Activated gamma-delta T cell (primary cell): ENCODE data around the gene NEDD4L.

Experiments
- DNase-seq: peaks from one replicate; lab custom pipeline; 2025; lab: John Stamatoyannopoulos, UW

NEDD4L gene

DNA sequence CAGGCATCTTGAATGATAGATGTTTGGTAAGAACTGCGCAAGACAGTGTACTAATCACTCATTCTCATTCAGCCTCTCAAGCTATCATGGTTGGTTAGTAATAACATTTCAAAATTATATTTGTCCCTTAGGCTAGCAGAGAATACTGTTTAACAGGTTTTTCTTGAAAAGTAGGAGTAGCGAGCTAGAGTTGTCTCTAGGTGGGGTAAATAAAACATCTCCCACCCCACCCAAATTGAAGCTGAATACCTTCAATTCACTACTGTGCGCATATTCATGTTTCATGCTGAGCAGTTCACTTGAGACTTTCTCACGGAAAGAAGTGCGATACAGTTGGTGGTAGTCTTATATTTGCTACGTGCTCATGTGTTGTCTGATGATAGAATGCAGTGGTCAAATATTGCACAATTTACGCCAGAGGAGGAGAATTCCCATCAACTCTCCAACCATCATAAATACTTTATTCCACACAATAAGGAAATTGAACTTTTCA is 49.3 kb downstream of the NEDD4L start:
- no peak for DNase-seq

DNA sequence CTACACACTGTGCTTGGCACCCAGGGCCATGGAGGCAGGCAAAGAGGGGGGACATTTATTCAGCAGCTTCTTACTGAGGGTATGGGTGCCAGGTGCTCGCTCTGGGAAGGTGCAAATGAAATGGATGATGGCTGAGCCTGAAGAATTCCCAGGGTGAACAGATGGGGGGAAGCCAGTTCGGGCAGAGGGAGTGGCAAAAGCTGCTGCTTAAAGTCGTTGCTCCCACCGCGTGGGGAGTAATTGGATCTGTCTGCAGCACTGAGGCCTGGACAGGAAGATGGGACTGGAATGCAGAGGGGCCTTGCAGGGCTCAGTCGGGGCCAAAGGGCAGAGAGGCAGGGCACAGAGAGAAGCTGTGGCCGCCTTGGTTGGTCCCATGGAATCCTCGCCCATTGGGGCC is 51.2 kb downstream of the NEDD4L start:
- no peak for DNase-seq

DNA sequence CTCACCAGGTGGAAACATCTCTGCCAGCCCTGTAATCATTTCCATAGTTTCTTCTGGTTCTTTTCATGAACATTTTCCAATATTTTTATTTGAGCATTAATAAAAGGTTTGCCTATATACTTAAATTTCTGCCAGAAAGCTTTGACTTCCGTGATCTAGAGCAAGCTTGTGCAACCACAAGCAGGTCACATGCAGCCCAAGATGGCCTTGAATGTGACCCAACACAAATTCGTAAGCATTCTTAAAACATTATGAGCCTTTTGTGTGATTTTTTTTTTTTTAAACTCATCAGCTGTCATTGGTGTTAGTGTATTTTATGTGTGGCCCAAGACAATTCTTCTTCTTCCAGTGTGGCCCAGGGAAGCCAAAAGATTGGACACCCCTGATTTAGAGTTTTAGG is 51.6 kb downstream of the NEDD4L start:
- DNase-seq, result no peak

DNA sequence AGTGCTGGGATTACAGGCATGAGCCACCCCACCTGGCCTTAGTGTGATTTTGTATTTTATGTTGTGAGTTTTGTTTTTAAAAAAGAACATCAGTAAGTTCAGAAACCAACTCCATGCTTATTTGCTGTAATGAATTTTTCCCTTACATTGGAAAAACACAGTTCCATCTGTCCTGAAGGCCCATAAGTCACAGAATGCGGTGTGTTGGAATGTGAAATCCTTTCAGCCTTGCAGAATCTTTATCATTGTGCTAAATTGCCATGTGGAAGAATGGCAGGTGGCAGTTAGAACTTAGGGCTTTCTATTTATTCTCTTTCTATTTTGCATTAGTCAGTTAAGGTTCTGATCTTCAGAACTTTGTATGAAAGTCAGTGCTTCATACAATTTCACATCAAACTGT is 52.6 kb downstream of the NEDD4L start:
- no peak for DNase-seq

DNA sequence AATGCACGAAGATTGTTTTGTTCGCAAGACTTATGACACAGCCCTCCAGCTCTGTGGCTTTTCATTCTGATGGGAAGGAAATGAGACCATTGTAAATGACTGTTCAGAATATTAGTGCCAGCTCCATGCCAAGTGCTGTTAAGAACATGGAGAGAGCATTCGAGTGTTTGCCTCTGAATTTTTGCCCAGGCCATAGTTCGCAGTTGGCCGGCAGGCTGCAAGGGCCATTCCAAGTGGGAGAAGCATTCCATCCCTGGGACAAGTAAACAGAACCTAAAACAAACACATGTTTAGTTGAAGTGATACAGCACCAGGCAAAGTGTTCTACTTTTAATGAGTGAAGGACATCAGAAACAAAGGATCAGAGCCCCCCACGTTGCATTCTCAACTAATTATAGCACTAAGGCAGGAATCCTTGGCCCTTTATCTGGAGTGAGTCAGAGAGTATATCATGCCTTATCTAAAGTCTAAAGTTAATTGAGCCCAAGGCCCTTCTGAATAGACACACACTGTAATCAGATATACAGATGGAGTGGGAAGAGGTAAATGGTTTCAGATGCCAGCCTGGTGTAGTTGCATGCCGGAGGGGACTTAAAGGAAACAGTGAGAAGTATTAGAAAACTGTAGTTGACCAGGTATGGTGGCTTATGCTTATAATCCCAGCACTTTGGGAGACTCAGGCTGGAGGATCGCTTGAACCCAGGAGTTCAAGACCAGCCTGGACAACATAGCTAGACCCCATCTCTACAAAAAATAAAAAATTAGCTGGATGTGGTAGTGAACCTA is 53.3 kb downstream of the NEDD4L start:
- DNase-seq, result no peak

DNA sequence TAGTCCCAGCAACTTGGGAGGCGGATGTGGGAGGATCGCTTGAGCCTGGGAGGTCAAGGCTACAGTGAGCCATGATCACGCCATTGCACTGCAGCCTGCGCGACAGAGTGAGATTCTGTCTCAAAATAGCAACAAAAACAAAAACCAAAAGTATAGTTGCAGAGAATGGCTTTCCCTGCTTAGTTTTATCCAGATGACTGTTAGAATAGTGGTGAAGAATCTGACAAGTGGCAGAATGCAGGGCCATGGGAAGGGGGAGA is 53.8 kb downstream of the NEDD4L start:
- DNase-seq, result no peak

DNA sequence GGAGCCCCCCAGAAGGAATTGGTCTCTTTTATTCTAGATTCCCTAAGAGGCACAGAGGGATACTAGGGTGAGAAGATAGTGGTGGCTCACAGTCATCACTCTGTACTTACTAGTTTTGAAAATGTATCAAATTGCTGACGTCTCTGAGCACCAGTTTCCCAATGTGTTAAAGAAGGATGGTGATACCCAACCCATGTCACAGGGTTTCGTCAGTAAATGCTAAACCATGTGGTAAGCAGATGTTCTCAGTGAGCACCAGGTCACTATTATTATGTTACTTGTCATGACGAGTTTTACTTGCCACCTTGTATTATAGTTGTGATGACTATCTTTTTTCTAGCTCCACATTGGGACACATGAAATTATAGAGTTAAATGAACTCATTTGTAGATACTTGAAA is 54.7 kb downstream of the NEDD4L start:
- DNase-seq, result no peak

DNA sequence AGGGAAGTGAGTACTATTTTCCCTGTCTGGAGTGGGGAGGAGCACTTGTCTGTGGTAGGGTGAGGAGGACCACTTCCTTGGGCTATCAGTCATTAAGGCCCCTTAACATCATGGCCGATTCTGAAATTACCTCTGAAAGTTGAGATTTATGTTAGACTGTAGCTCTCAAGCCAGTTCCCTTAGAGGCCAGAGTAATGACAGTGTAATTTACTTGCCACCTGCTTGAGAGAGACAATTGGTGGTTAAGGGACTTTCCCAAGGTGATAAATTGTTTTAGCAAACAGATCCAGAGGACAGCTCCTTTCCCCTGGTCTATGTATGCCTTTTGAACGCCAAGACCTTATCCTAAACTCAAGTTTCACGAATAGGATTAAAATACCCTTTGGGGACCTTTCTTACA is 56.1 kb downstream of the NEDD4L start:
- DNase-seq, result no peak

DNA sequence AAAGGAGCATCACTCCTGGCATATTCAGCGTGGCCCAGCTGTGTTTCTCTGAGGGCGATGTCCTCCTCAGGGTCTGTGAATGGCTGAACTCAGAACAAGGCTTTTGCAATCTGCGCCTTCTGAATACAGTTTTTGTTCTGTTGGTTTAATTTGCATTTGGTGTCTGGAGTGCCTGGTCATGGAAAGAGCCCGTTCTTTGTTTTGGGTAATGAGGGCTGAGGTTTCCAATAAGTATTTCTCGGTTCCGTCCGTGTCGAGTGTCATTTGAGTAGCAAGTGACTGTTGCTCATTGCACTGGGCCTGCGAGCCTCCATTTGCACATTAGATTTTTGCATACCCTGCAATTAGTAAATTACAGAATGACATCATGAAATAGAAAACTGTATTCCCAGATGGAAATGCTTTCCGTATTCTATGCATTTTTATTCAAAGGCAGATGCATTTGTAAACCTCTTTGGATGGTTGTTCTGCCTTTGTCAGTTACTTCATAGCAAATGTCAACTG is 57.3 kb downstream of the NEDD4L start:
- DNase-seq, result no peak

DNA sequence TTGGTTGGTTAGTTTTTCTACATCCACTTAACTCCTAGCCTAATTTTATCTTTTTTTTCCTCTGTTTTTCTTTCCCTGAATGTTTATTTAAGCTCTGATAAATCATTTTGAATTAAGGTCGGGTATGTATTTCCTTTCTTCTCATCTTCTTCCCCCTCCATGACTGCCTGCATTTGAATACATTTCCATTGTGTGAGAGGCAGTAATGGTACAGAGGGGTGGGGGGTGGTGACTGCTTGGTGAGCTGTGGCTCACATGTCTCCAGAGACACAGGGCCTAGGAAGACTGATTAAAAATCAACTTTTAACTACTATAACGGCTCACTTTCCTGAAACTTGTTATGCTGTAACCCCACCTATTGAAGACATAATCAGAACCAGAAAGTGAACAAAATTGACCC is 58.0 kb downstream of the NEDD4L start:
- no peak for DNase-seq

DNA sequence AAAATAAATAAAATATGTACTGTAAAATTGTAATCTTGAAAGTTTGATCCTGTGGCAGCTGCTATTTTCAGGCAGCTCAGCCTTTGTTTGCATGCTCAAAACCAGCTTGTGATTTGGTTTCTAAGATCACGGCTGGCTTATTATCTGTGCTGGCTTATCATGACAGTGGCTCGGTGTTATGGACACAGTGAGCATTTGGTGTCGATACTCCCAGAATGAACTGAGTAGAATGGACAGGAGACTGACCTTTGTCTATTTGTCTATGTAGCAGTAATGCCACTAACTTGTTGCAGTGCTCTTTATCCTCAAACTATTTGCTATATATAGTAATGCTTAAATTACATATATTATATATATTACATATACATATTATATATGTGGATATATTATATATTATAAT is 58.8 kb downstream of the NEDD4L start:
- DNase-seq, result no peak

DNA sequence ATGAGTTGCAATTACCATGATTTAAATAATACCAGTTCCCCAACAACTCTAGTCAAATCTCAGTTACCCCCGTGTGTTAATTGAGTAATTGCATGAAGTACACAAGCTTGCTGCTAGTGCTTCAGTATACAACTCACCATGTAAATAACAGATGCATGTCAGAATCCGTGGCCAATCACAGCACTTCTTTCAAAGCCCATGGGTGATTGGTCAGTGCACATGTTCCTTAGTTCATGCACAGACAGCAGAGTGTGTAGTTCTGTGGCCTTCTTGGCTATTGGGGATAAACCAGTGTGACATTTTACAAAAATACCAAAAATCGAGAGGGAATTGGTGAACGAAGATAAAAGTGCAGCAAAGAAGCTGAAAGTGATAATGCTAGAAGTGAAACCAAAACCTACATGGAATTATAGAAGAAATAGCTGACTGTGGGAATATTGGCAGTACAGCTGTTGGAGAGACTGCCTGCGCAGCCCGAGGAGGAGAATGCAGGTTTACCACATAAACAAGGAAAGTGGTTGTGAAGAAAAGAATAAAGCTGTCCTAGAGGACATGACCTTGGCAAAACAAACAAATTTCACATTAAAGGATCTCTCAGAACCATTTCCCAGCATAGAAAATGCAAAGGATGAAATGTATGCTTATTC is 59.4 kb downstream of the NEDD4L start:
- DNase-seq, result no peak

DNA sequence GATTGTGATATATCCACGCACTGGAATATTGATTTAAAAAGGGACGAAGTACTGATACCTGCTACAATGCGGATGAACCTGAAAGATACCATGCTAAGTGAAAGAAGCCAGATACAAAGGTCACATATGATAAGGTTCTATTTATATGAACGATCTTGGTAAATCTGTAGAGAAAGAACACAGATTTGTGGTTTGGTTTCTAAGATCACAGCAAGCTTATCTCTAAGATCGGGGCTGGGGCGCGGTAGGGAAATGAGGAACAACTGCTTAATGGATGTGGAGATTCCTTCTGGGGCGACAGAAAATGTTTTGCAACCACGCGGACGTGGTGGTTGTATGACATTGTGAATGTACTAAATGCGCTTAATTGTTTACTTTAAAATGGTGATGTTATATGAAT is 60.1 kb downstream of the NEDD4L start:
- DNase-seq, result no peak

DNA sequence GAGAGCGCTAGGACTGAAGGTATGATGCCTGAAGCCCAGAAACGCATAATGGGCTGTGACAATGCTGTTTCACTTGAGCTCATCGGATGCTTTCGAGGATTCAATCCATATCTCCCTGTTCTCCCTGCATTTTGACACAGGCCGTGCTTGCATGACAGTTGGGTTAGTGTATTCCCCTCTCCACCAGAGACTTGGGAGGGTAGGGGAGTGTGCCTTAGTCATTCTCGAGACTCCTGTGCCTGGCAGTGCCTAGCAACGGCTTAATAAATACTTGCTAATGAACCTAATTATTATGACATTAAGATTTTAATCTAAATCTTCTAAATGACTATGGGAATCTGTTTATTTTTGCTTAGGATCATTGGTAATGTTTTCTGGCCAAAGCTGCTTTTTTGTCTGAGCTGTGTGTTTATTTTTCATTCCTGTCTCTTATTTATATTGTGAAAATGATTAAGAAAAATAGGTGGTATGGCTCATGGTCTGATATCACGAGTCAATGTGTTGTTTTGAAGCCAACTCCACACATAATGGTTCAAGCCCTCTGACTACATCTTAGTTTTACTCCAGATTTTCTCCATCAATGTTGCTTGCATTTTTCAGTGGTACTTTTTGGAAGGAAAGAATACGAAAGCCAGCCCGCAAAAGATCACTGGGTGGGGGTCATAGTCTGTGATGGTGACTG is 61.3 kb downstream of the NEDD4L start:
- DNase-seq, result no peak

DNA sequence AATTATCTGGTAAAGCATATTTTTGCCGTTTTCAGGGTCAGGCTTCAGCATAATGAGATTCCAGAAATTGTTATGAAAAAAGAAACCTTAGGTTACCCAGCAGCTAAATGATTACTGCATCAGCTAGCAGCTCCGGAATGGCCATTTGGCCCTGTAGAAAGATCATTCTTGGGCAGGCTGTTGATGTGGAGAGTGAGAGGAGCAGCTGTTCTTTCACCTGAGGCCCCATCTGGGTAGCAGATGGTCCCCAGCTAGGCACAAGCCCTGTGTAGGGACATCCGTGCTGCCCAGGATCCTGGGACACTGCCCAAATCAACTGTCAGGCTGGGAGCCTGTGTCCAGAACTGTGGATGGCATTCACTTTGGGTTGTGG is 61.8 kb downstream of the NEDD4L start:
- no peak for DNase-seq

DNA sequence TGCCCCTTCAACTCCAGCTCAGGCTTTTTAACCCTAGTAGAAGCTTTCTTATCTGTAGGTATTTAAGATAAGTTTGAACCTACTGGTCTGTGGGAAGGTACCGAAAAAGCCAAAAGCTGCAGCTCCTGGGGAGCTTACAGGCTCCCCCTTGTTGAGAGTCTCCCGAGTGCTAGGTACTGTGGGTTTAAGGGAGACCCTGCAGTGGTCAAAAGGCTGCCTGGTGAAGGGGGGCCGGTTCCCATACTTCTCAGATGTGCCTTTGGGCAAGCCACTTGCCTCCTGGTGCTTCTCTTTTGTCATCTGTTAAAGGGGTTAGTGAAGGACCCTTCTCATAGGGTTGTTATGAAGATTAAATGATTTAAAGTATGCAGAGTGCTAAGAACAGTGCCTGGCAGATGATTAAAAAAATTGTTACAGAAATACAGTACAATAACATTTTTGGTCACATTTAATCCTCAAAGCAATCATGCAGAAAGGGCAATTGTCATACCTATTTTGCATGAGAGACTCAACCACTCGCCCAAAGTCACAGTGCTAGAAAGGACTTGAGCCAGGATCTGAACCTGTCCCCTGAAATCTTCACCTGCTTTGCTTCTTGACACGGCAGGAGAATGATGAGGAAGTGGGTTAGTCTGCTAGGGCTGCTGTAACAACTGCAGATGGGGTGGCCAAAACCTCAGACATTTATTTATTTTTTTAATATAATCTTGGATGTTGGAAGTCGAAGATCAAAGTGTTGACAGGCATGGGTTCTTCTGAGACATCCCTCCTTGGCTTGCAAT is 62.5 kb downstream of the NEDD4L start:
- DNase-seq, result no peak

DNA sequence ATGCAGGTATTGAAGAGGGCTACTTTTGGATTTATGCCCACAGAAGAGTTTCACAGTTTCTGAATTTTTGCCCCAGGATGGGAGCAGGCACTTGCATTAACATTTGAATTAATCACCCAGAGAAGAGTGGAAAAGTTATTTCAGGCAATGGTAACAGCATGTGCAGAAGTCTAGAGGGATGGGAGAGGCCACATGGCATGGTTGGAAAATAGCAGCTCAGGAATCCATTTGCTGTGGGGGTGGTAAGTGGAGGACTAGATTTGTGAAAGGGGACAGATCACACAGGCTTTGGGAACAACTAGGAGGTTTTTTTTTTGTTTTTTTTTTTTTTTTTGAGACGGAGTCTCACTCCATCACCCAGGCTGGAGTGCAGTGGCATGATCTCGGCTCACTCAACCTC is 65.2 kb downstream of the NEDD4L start:
- no peak for DNase-seq

DNA sequence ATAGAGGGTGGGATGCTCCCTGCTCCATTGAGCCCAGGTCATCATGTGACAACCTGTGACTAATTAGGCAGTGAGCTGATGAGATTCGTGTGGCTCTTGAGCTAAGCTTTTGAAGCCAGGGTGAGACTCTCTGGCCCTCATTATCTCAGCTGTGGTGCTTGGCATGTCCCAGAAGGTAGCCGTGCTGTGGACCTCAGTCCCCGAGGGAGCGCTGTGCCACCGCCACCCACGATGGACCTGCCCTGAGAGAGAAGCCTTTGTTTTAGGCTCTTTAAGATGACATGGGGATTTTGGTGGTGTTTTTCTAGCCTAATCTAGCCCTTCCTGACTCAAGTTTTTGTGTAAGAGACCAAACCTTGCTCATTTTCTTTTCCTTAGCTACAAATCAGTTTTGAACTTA is 66.4 kb downstream of the NEDD4L start:
- DNase-seq, result no peak

DNA sequence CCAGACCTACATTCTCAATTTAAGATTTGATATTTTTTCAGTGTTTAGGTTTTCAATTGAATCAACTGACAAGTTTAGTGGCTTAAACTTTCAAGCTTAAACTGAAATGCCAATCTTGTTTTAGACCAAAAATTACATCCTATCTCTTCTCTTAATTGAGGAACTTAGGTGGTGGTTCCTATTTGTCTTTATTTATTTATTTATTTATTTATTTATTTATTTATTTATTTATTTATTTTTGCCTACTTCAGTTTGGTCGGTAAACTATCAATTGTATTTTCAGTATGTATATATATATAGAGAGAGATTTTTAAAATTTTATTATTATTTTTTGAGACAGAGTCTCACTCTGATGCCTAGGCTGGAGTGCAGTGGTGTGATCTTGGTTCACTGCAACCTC is 68.1 kb downstream of the NEDD4L start:
- no peak for DNase-seq

DNA sequence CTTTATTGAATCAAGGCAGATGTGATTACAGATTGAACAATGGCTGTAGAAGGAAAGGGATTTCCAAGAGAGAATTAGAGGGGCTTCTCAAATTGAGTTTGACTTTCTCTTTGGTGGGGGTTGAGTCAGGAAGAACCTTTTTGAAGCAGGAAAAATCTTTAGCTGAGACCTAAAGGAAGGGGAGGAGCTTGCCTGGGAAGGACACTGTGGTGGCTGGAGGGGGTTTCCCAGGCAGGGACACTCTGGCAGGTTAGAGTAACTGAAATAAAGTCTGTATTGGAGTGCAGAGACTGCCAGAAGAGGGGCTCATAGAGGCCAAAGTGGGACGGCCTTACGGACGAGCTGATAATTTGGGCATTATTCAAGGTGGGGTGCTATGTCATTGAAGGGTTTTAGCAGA is 69.3 kb downstream of the NEDD4L start:
- DNase-seq, result no peak

DNA sequence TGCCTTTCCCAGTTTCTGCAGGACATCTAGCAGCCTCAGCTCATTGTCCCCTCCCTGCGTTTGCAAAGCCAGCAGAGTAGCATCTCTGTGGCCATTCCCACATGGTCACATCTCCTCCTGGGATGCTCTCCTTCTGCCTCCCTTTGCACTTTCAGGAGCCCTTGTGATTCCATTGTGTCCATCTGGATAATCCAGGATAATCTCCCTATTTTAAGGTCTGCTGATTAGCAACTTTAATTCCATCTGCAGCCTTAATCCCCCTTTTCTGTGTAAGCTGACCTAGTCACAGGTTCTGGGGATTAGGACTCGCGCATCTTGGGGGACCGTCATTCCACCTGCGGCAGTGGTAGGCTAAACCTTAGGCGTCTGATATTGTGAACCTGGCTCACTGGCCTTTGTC is 70.7 kb downstream of the NEDD4L start:
- DNase-seq, result no peak

DNA sequence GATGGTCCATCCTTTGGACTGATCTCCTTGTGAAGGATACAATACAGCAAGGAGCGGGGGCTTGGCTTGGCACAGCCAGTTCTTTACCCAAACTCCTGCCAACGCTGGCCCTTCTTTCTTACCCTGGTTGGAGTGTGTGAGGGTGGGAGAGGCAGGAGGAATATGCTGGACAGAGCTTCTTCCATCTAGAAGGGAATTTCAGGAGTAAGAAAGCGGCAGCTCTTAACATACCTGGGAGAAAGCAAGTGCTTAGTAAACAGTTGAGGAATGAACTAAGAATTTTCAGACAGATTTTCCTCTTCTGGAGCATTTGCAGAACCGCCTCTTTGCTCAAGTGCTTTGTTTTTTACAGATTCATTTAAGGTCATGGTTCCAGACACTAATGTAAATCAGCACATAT is 72.8 kb downstream of the NEDD4L start:
- no peak for DNase-seq
